PC-3 (cell line): Measurements from ENCODE around the gene EEF1AKMT4. TPM values are rescaled to one million over a fixed set of nuclear protein-coding genes. Genes with fewer than 3 reads are reported as not detected.

Source experiments
- ATAC-seq: fragments of 200-7000 bp; cut with Tn5 transposase; 2 replicates; pipeline ENCODE4 v1.9.1; 2020; ENCODE audit warnings: mild to moderate bottlenecking, moderate library complexity
- BruUV-seq: library from RNA; stranded (reverse); fragments of 400-500 nt; replicated peaks from 2 replicates; lab custom pipeline; 2021; lab: Mats Ljungman, UMichigan
- CTCF ChIA-PET: fragments of 300-600 bp; sonication (Branson Sonifier 250); formaldehyde crosslinking; loops from one replicate; lab custom pipeline; 2022; ENCODE audit warnings: antibody characterized with exemption; lab: Charles Lee
- POLR2A ChIA-PET: fragments of 300-600 bp; sonication (Branson Sonifier 250); formaldehyde crosslinking; loops from one replicate; lab custom pipeline; 2022; ENCODE audit warnings: antibody characterized with exemption; ENCODE audit not compliant: unreplicated experiment; lab: Charles Lee
- DNase-seq: peaks from one replicate; pipeline ENCODE4 v3.0.0-alpha.2; 2015
- H2AFZ ChIP-seq: fragments of 300-600 bp; sonication (generic); 2 replicates; pipeline ENCODE4 v1.6.0; 2016; ENCODE audit warnings: antibody characterized with exemption, low read length
- H3F3A ChIP-seq: fragments of 300-600 bp; sonication (generic); one replicate; pipeline ENCODE4 v1.6.0; 2017; ENCODE audit warnings: antibody characterized with exemption, low read length, control low read depth, mild to moderate bottlenecking; ENCODE audit not compliant: unreplicated experiment
- H3K27ac ChIP-seq: fragments of 300-600 bp; sonication (generic); 2 replicates; pipeline ENCODE4 v1.5.1; 2016; ENCODE audit warnings: mild to moderate bottlenecking, low read length
- H3K27me3 ChIP-seq: fragments of 300-600 bp; sonication (generic); 2 replicates; pipeline ENCODE4 v1.6.1; 2016; ENCODE audit warnings: low read length, mixed read lengths
- H3K36me3 ChIP-seq: fragments of 300-600 bp; sonication (generic); 2 replicates; pipeline ENCODE4 v1.6.1; 2016; ENCODE audit warnings: low read depth, mixed run types, low read length, mixed read lengths
- H3K4me1 ChIP-seq: fragments of 300-600 bp; sonication (generic); 2 replicates; pipeline ENCODE4 v1.5.1; 2016; ENCODE audit warnings: low read length; ENCODE audit not compliant: insufficient read depth
- H3K4me2 ChIP-seq: fragments of 300-600 bp; sonication (generic); 2 replicates; pipeline ENCODE4 v1.6.0; 2016; ENCODE audit warnings: low read length
- H3K4me3 ChIP-seq: fragments of 300-600 bp; sonication (generic); 2 replicates; pipeline ENCODE4 v1.5.1; 2016; ENCODE audit warnings: mild to moderate bottlenecking, low read length, mixed read lengths
- H3K79me2 ChIP-seq: fragments of 300-600 bp; sonication (generic); 2 replicates; pipeline ENCODE4 v1.6.1; 2017; ENCODE audit warnings: low read length, mixed read lengths
- H3K9ac ChIP-seq: fragments of 300-600 bp; sonication (generic); 2 replicates; pipeline ENCODE4 v1.6.0; 2016; ENCODE audit warnings: mild to moderate bottlenecking, low read length
- H3K9me2 ChIP-seq: fragments of 300-600 bp; sonication (generic); replicated peaks from 2 replicates; pipeline ENCODE4 v1.6.1; 2016; ENCODE audit warnings: mixed run types, low read length, mixed read lengths
- H3K9me3 ChIP-seq: fragments of 300-600 bp; sonication (generic); 2 replicates; pipeline ENCODE4 v1.6.1; 2016; ENCODE audit warnings: low read length, mixed read lengths
- H4K20me1 ChIP-seq: fragments of 300-600 bp; sonication (generic); 2 replicates; pipeline ENCODE4 v1.6.1; 2016; ENCODE audit warnings: low read length, mixed read lengths
- EZH2 ChIP-seq: fragments of 300-600 bp; sonication (generic); IDR thresholded peaks from one replicate; pipeline ENCODE4 v1.6.1; 2017; ENCODE audit warnings: antibody characterized with exemption, mild to moderate bottlenecking, low read length; ENCODE audit not compliant: unreplicated experiment
- EZH2phosphoT487 ChIP-seq: fragments of 300-600 bp; sonication (generic); IDR thresholded peaks from 2 replicates; pipeline ENCODE4 v1.6.1; 2018; ENCODE audit warnings: mild to moderate bottlenecking, antibody characterized with exemption, low read length, borderline replicate concordance
- intact Hi-C: fragments of 100-400 bp; cut with micrococcal nuclease; formaldehyde crosslinking; loops from 2 replicates; pipeline ENCODE4 v1.9.0; 2023
- total RNA-seq: library from RNA; depleted of rRNA; stranded (reverse); fragments of >200 nt; gene quantifications from 2 replicates; pipeline ENCODE4 v1.2.3, GENCODE V29; 2014
- TF ChIP-seq, protein P1 (sequence below): fragments of 300-600 bp; sonication (generic); conservative IDR thresholded peaks from 2 replicates; pipeline ENCODE4 v1.5.1; 2017; ENCODE audit warnings: antibody characterized with exemption, low read depth, mild to moderate bottlenecking, low read length

The EEF1AKMT4 gene
- total RNA-seq, 1 experiment from 2014 or later, result 27.3 TPM

DNA sequence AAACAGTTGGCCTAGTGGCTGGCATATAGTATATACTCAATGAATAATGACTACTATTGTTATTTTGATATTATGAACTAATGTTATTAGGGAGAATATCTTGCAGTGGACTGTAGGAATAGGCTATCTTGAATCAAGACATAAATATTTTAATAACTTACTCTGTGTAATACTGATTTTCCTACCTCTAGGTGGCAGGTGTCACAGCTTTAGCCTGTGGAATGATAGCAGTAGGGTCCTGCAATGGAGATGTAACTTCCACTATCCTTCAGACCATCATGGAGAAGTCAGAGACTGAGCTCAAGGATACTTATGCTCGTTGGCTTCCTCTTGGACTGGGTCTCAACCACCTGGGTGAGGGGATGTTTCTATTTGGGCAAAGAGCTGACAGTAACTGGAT is 56.1 kb downstream of the EEF1AKMT4 start:
- no peaks in the 10 kb centered on the region for H3K27me3 ChIP-seq
- no peak overlapping the region for H3K4me2 ChIP-seq
- BruUV-seq, result no TSS peak
- H4K20me1 ChIP-seq, result peaks cover 65% of the 10 kb centered on the region
- H3K36me3 ChIP-seq, result peaks cover 80% of the 10 kb centered on the region
- ChIA-PET POLR2A (interaction anchor here (0.5 kb wide), 1 partner anchor 12 kb away, joined by 3 read pairs; no protein-coding TSS in a partner anchor), CTCF (interaction anchor here (0.6 to 1.0 kb wide), 2 partner anchors 14 to 1473 kb away, joined by 5 to 6 read pairs; no protein-coding TSS in a partner anchor)
- intact Hi-C loops, result no loop called here
- H3K9me3 ChIP-seq, result no peaks in the 10 kb centered on the region
- no peak overlapping the region for H3K27ac ChIP-seq
- H3K4me1 ChIP-seq, result peaks cover 18% of the 10 kb centered on the region
- peak; percentile 79 for ATAC-seq
- no peak overlapping the region for H2AFZ ChIP-seq
- H3K4me3 ChIP-seq, result no peak overlapping the region
- TF ChIP-seq EZH2phosphoT487, result no peak
- TF ChIP-seq, protein P1, sequence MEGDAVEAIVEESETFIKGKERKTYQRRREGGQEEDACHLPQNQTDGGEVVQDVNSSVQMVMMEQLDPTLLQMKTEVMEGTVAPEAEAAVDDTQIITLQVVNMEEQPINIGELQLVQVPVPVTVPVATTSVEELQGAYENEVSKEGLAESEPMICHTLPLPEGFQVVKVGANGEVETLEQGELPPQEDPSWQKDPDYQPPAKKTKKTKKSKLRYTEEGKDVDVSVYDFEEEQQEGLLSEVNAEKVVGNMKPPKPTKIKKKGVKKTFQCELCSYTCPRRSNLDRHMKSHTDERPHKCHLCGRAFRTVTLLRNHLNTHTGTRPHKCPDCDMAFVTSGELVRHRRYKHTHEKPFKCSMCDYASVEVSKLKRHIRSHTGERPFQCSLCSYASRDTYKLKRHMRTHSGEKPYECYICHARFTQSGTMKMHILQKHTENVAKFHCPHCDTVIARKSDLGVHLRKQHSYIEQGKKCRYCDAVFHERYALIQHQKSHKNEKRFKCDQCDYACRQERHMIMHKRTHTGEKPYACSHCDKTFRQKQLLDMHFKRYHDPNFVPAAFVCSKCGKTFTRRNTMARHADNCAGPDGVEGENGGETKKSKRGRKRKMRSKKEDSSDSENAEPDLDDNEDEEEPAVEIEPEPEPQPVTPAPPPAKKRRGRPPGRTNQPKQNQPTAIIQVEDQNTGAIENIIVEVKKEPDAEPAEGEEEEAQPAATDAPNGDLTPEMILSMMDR, result peak; percentile 69
- TF ChIP-seq EZH2, result no peak
- no peaks in the 10 kb centered on the region for H3F3A ChIP-seq
- H3K79me2 ChIP-seq, result peaks cover 53% of the 10 kb centered on the region
- H3K9me2 ChIP-seq, result no peaks in the 10 kb centered on the region
- peak; percentile 39 for DNase-seq
- no peak overlapping the region for H3K9ac ChIP-seq

DNA sequence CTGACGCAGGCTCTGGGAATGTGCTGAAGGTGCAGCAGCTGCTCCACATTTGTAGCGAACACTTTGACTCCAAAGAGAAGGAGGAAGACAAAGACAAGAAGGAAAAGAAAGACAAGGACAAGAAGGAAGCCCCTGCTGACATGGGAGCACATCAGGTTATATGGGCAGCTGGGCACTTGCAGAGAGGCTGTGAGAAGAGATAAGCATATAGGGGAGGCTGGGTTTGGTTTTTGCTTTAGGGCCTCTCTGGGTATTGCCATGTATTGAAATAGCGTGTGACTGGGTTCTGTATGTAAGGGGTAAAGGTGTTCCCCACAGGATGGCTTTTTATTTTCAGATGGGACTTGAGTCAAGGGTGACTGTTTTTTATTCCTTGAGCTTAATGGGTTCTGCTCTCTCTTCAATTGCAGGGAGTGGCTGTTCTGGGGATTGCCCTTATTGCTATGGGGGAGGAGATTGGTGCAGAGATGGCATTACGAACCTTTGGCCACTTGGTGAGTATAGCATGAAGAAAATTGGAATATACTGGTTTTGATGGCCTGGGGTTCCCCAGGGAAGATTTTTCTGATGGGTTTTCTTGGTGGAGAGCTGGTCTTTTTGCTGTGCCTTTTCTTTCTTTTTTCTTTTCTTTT is 57.0 kb downstream of the EEF1AKMT4 start:
- TF ChIP-seq EZH2phosphoT487, result no peak
- TF ChIP-seq, protein P1, result no peak
- TF ChIP-seq EZH2, result no peak
- peaks cover 7% of the 10 kb centered on the region for H3F3A ChIP-seq
- no peaks in the 10 kb centered on the region for H3K27me3 ChIP-seq
- H3K4me1 ChIP-seq, result peaks cover 10% of the 10 kb centered on the region
- H4K20me1 ChIP-seq, result peaks cover 56% of the 10 kb centered on the region
- no peak overlapping the region for H3K4me2 ChIP-seq
- no peak for ATAC-seq
- intact Hi-C loops, result no loop called here
- no peak overlapping the region for H2AFZ ChIP-seq
- peaks cover 72% of the 10 kb centered on the region for H3K36me3 ChIP-seq
- CTCF ChIA-PET, result no interaction called here
- POLR2A ChIA-PET, result interaction anchor here (0.5 kb wide), 1 partner anchor 11 kb away, joined by 3 read pairs; no protein-coding TSS in a partner anchor
- no peak overlapping the region for H3K27ac ChIP-seq
- no peak overlapping the region for H3K4me3 ChIP-seq
- H3K9ac ChIP-seq, result no peak overlapping the region
- H3K79me2 ChIP-seq, result peaks cover 44% of the 10 kb centered on the region
- no peaks in the 10 kb centered on the region for H3K9me2 ChIP-seq
- DNase-seq, result no peak
- BruUV-seq, result no TSS peak
- H3K9me3 ChIP-seq, result no peaks in the 10 kb centered on the region

DNA sequence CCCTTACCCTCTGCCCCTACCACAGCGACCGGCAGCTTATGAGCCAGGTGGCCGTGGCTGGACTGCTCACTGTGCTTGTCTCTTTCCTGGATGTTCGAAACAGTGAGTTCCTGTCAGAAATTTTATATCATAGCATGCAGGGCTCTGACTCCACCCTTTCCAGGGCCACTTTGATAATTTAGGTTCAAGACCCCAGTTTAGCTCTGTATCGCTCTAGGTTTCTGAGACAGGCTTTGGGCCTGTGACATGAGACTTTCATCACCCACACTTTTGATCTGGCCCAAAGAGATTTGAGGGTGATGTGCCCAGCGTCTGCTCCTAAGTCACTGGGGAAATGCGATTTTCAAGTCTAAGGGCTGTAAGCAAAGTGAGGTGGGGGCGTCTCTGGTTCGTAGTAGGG is 58.4 kb downstream of the EEF1AKMT4 start:
- intact Hi-C loops, result no loop called here
- no peak for DNase-seq
- TF ChIP-seq EZH2phosphoT487, result no peak
- TF ChIP-seq, protein P1, result no peak
- TF ChIP-seq EZH2, result no peak
- peaks cover 41% of the 10 kb centered on the region for H4K20me1 ChIP-seq
- H3F3A ChIP-seq, result peaks cover 8% of the 10 kb centered on the region
- no peak overlapping the region for H3K4me3 ChIP-seq
- no peaks in the 10 kb centered on the region for H3K4me1 ChIP-seq
- H3K9ac ChIP-seq, result no peak overlapping the region
- H3K4me2 ChIP-seq, result no peak overlapping the region
- ChIA-PET CTCF (no interaction called here), POLR2A (no interaction called here)
- H3K27me3 ChIP-seq, result no peaks in the 10 kb centered on the region
- no peak overlapping the region for H3K27ac ChIP-seq
- ATAC-seq, result no peak
- H3K9me3 ChIP-seq, result no peaks in the 10 kb centered on the region
- peaks cover 30% of the 10 kb centered on the region for H3K79me2 ChIP-seq
- BruUV-seq, result no TSS peak
- H3K9me2 ChIP-seq, result no peaks in the 10 kb centered on the region
- no peak overlapping the region for H2AFZ ChIP-seq
- peaks cover 58% of the 10 kb centered on the region for H3K36me3 ChIP-seq
